Right atrium auricular region (tissue), 2 donors: ENCODE measurements around the gene TEX30. TPM values are rescaled to one million over a fixed set of nuclear protein-coding genes. Genes with fewer than 3 reads are reported as not detected.

Experiments
- DNase-seq: peaks from one replicate; pipeline ENCODE4 v3.0.0-alpha.2; 2019; ENCODE audit warnings: low spot score
- H3K27ac ChIP-seq, 2 donors: fragments of 200-600 bp; sonication (generic); 1 replicate in 1 of 2; 2 replicates in 1 of 2; pipeline ENCODE4 v1.5.1; 2016 to 2019
- H3K27me3 ChIP-seq, 2 donors: fragments of 200-600 bp; sonication (generic); one replicate each; pipeline versions ENCODE4 v1.5.1 to v1.6.0; 2017 to 2019
- H3K36me3 ChIP-seq: fragments of 200-600 bp; sonication (generic); one replicate; pipeline ENCODE4 v1.5.1; 2016
- H3K4me1 ChIP-seq, 2 donors: fragments of 200-600 bp; sonication (generic); one replicate each; pipeline versions ENCODE4 v1.5.1 to v1.6.0; 2017 to 2019
- H3K4me3 ChIP-seq, 2 donors: fragments of 200-600 bp; sonication (generic); 1 replicate in 1 of 2; 2 replicates in 1 of 2; pipeline ENCODE4 v1.5.1; 2017 to 2019; ENCODE audit warnings: mild to moderate bottlenecking in 1 of 2, moderate library complexity in 1 of 2
- H3K9me3 ChIP-seq, 2 donors: fragments of 200-600 bp; sonication (generic); one replicate each; pipeline ENCODE4 v1.5.1; 2019
- CTCF ChIP-seq, 2 donors: fragments of 200-600 bp; sonication (generic); IDR thresholded peaks; one replicate each; pipeline ENCODE4 v1.5.1; 2019; ENCODE audit warnings: antibody characterized with exemption in 2 of 2
- total RNA-seq, 2 donors: library from RNA; depleted of rRNA; stranded (reverse); fragments of >200 nt; gene quantifications; one replicate each; pipeline ENCODE4 v1.1.0, GENCODE V29; 2016

TEX30 gene
- total RNA-seq, 2 donors from 2014 or later, result 8.4 to 8.9 TPM

- no peak for DNase-seq
- no peak overlapping the region for H3K27ac ChIP-seq
- H3K4me3 ChIP-seq, result no peak overlapping the region
- H3K27me3 ChIP-seq, result no peaks in the 10 kb centered on the region
- peaks cover 0 to 14% of the 10 kb centered on the region in 2 donors for H3K9me3 ChIP-seq
- peaks cover 33% of the 10 kb centered on the region for H3K36me3 ChIP-seq
- no peak for TF ChIP-seq CTCF (IDR thresholded peaks at IDR 0.05)
- H3K4me1 ChIP-seq, result peaks cover 0 to 7% of the 10 kb centered on the region in 2 donors
Observed at GRCh38 chr13:102814793-102815192, 41.2 kb upstream of the TEX30 start.

DNA sequence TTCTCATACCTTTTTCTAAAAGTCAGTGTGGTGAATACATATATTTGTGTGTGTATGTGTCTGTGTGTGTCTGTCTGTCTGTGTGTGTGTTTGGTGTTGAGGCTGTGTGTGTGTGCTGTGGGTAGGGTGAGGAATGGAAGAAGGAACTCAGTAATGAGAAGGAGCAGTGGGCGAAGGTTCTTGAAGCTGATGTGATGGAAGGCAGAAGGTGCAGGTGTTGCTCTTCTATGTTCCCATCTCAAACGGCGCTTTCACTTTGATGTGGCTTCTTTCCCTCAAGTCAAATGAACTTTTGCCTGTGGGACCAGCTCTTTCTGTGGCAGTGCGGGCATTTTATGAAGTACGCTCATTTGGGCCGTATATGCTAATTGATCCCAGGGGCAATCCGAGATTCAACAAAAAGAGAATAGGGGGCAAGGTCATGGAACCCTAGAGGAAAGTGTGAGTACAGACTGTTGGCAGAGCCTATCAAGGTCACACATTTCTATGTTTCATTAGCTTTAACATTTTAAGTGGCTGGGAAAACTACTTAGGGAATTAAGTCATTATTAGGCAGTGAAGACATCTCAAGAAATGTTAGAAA is 40.5 kb upstream of the TEX30 start:
- Histone ChIP-seq H3K27ac (no peak overlapping the region), H3K4me3 (no peak overlapping the region), H3K9me3 (peaks cover 0 to 14% of the 10 kb centered on the region in 2 donors), H3K36me3 (peaks cover 33% of the 10 kb centered on the region), H3K4me1 (peaks cover 0 to 7% of the 10 kb centered on the region in 2 donors), H3K27me3 (no peaks in the 10 kb centered on the region)
- TF ChIP-seq CTCF (IDR thresholded peaks at IDR 0.05), result no peak
- no peak for DNase-seq

DNA sequence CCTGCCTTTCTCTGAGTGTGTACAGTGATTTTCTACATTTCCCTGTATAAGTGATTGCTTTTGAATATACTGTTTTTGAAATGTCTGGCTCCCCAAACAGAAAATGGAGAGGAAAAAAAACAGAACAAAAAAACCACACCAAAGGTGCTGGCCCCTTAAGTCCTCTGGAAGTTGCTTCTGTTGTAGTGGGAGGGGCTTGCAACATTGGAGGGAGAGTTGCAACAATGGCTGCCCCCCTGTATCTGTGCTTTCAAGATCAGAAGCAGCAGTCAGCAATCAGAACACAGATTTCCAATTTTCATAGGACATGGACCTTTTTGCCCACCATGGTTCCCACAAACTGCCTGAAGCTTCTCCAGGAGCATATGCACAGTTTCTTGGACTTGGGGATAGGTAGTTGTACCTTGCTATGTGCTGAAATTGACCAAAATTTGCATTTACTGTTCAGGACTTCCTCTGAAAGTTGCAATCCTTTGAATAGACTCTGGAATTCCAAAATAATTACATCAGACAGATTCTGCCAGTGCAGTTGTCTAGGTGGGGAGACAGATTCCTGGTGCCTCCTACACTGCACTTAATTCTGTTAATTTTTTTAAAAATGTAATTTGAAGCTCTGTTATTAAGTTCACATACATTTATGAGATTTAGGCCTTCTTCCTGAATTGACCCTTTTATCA is 39.2 kb upstream of the TEX30 start:
- peaks cover 0 to 12% of the 10 kb centered on the region in 2 donors for H3K4me1 ChIP-seq
- H3K4me3 ChIP-seq, result no peak overlapping the region
- no peak for DNase-seq
- no peaks in the 10 kb centered on the region for H3K27me3 ChIP-seq
- H3K36me3 ChIP-seq, result peaks cover 27% of the 10 kb centered on the region
- H3K27ac ChIP-seq, result no peak overlapping the region
- peaks cover 0 to 14% of the 10 kb centered on the region in 2 donors for H3K9me3 ChIP-seq
- no peak for TF ChIP-seq CTCF (IDR thresholded peaks at IDR 0.05)

- no peak for TF ChIP-seq CTCF (IDR thresholded peaks at IDR 0.05)
- H3K27ac ChIP-seq, result no peak overlapping the region
- H3K27me3 ChIP-seq, result no peaks in the 10 kb centered on the region
- peaks cover 0 to 27% of the 10 kb centered on the region in 2 donors for H3K4me1 ChIP-seq
- peaks cover 15% of the 10 kb centered on the region for H3K36me3 ChIP-seq
- H3K9me3 ChIP-seq, result peaks cover 0 to 14% of the 10 kb centered on the region in 2 donors
- no peak for DNase-seq
- no peak overlapping the region for H3K4me3 ChIP-seq
Observed at GRCh38 chr13:102807699-102808098, 34.1 kb upstream of the TEX30 start.

- H3K27ac ChIP-seq, result no peak overlapping the region
- no peak for DNase-seq
- peaks cover 3% of the 10 kb centered on the region for H3K36me3 ChIP-seq
- H3K27me3 ChIP-seq, result no peaks in the 10 kb centered on the region
- peaks cover 0 to 41% of the 10 kb centered on the region in 2 donors for H3K4me1 ChIP-seq
- H3K9me3 ChIP-seq, result peaks cover 0 to under 1% of the 10 kb centered on the region in 2 donors
- H3K4me3 ChIP-seq, result no peak overlapping the region
- no peak for TF ChIP-seq CTCF (IDR thresholded peaks at IDR 0.05)
Observed at GRCh38 chr13:102805680-102806079, 32.1 kb upstream of the TEX30 start.
